Measurements from ENCODE around the gene PYM1.
"Not testable (repeated sequence)": the region's sequence is repeated elsewhere in the genome, so short reads cannot be mapped to it uniquely, and the experiment has no call there.

DNA sequence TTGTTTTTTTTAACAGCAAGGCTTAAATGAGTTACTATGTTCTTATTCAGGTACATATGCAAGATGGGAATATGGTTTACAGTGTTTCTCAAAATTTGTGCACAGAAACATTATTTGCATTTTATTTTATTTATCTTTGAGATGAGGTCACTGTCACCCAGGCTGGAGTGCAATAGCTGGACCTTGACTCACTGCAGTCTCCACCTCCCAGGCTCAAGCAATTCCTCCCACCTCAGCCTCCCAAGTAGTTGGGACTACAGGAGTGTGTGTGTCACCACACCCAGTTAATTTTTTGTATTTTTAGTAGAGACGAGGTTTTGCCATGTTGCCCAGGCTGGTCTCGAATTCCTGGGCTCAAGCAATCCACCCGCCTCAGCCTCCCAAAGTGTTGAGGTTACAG, 8.7 kb downstream of the PYM1 start:
- TF ChIP-seq, protein P1, sequence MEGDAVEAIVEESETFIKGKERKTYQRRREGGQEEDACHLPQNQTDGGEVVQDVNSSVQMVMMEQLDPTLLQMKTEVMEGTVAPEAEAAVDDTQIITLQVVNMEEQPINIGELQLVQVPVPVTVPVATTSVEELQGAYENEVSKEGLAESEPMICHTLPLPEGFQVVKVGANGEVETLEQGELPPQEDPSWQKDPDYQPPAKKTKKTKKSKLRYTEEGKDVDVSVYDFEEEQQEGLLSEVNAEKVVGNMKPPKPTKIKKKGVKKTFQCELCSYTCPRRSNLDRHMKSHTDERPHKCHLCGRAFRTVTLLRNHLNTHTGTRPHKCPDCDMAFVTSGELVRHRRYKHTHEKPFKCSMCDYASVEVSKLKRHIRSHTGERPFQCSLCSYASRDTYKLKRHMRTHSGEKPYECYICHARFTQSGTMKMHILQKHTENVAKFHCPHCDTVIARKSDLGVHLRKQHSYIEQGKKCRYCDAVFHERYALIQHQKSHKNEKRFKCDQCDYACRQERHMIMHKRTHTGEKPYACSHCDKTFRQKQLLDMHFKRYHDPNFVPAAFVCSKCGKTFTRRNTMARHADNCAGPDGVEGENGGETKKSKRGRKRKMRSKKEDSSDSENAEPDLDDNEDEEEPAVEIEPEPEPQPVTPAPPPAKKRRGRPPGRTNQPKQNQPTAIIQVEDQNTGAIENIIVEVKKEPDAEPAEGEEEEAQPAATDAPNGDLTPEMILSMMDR (IDR thresholded peaks at IDR 0.05; ENCODE audit: control extremely low read depth in 1 of 3, insufficient read depth in 1 of 3, low read depth in 1 of 3, low read length in 3 of 3) = not testable (repeated sequence)
- not testable (repeated sequence) for TF ChIP-seq SIX5 (IDR thresholded peaks at IDR 0.05; ENCODE audit: low read depth, low read length); TEAD4 (IDR thresholded peaks at IDR 0.05; ENCODE audit: low read depth, low read length); TAF7 (optimal IDR thresholded peaks at IDR 0.05; ENCODE audit: borderline replicate concordance, low read depth, low read length); FOSL1 (IDR thresholded peaks at IDR 0.05; ENCODE audit: insufficient read depth, low read depth, low read length); NRF1 (IDR thresholded peaks at IDR 0.05; ENCODE audit: low read depth, low read length); ZNF274 (IDR thresholded peaks at IDR 0.05; ENCODE audit: borderline replicate concordance, extremely low read depth, low read length); POLR2AphosphoS5 (IDR thresholded peaks at IDR 0.05; ENCODE audit: low read depth, low read length); JUND (IDR thresholded peaks at IDR 0.05; ENCODE audit: low read length); CREB1 (IDR thresholded peaks at IDR 0.05); POLR2A (IDR thresholded peaks at IDR 0.05; ENCODE audit: control extremely low read depth in 1 of 2, low read depth in 2 of 2, low read length in 2 of 2); HDAC2 (IDR thresholded peaks at IDR 0.05; ENCODE audit: borderline replicate concordance in 1 of 2, low read depth in 2 of 2, low read length in 2 of 2)

All from H1 (cell line).